HepG2 (cell line): ENCODE data around the gene RAD9A. TPM values are rescaled to one million over a fixed set of nuclear protein-coding genes. Genes with fewer than 3 reads are reported as not detected.
A peak's percentile ranks its signal among the peaks of the same experiment; 100 is the strongest.

Experiments
- ATF7 ChIP-seq, 2 experiments: fragments of 450-650 bp in 1 of 2; sonication (generic) in 1 of 2; formaldehyde crosslinking in 1 of 2; IDR thresholded peaks; 2 replicates each; pipeline versions ENCODE4 v1.4.0 to v1.6.1; 2016 to 2020; ENCODE audit warnings: antibody characterized with exemption in 1 of 2, mild to moderate bottlenecking in 1 of 2, missing genetic modification reagents in 1 of 2
- CAMTA2 ChIP-seq: sonication (generic); formaldehyde crosslinking; IDR thresholded peaks from 2 replicates; pipeline ENCODE4 v1.4.0; 2020; ENCODE audit warnings: mild to moderate bottlenecking, missing genetic modification reagents, borderline replicate concordance
- MZF1 ChIP-seq: sonication (generic); formaldehyde crosslinking; IDR thresholded peaks from 2 replicates; pipeline ENCODE4 v1.8.1; 2023; ENCODE audit warnings: mild to moderate bottlenecking, missing genetic modification reagents, borderline replicate concordance
- NR3C1 ChIP-seq: sonication (generic); formaldehyde crosslinking; IDR thresholded peaks from 2 replicates; pipeline ENCODE4 v1.4.0; 2020; ENCODE audit warnings: missing genetic modification reagents
- PATZ1 ChIP-seq: sonication (generic); formaldehyde crosslinking; IDR thresholded peaks from 2 replicates; pipeline ENCODE4 v1.4.0; 2020; ENCODE audit warnings: missing genetic modification reagents
- ZMAT3 ChIP-seq: sonication (generic); formaldehyde crosslinking; conservative IDR thresholded peaks from 2 replicates; pipeline ENCODE4 v1.7.0; 2021; ENCODE audit warnings: missing genetic modification reagents
- ZNF121 ChIP-seq: sonication (generic); formaldehyde crosslinking; IDR thresholded peaks from 2 replicates; pipeline ENCODE4 v1.5.0; 2020; ENCODE audit warnings: mild to moderate bottlenecking, missing genetic modification reagents
- ZNF143 ChIP-seq: sonication (generic); formaldehyde crosslinking; IDR thresholded peaks from 2 replicates; pipeline ENCODE4 v1.4.0; 2020; ENCODE audit warnings: missing genetic modification reagents
- polyA plus RNA-seq, 8 experiments: library from polyadenylated mRNA; depleted of rRNA in 3 of 8; stranded (reverse) in 7 of 8; unstranded in 1 of 8; fragments of >200 nt; fragmentation: Illumina TruSeq in 4 of 8; extraction: Trizol in 4 of 8; gene quantifications; 2 replicates each; pipeline versions ENCODE4 v1.2.1 to v1.2.3, GENCODE V29; 2011 to 2016; ENCODE audit warnings: low read depth in 4 of 8, missing spikeins in 1 of 8, mixed read lengths in 1 of 8; ENCODE audit not compliant: insufficient read depth in 1 of 8
- total RNA-seq, 5 experiments: library from RNA; depleted of rRNA; stranded (reverse); fragments of >200 nt; fragmentation: Illumina TruSeq; extraction: Trizol; gene quantifications; 2 replicates each; pipeline ENCODE4 v1.2.3, GENCODE V29; 2016; ENCODE audit warnings: low read depth in 1 of 5
- TF ChIP-seq, protein P1 (sequence below): sonication (generic); formaldehyde crosslinking; IDR thresholded peaks from 2 replicates; pipeline ENCODE4 v1.4.0; 2020; ENCODE audit warnings: missing genetic modification reagents
- TF ChIP-seq, protein P2 (sequence below): sonication (generic); formaldehyde crosslinking; IDR thresholded peaks from 2 replicates; pipeline ENCODE4 v1.8.0; 2022; ENCODE audit warnings: mild to moderate bottlenecking, missing genetic modification reagents, moderate library complexity
- TF ChIP-seq, protein P3 (sequence below): sonication (generic); formaldehyde crosslinking; IDR thresholded peaks from 2 replicates; pipeline ENCODE4 v1.5.1; 2020; ENCODE audit warnings: mild to moderate bottlenecking, missing genetic modification reagents, borderline replicate concordance

The RAD9A gene
- total and polyA plus RNA-seq, 2 of the 13 experiments (the other 11 are each of a cell fraction or from before 2014, with no cell fraction given): 10.1 to 15.7 TPM

DNA sequence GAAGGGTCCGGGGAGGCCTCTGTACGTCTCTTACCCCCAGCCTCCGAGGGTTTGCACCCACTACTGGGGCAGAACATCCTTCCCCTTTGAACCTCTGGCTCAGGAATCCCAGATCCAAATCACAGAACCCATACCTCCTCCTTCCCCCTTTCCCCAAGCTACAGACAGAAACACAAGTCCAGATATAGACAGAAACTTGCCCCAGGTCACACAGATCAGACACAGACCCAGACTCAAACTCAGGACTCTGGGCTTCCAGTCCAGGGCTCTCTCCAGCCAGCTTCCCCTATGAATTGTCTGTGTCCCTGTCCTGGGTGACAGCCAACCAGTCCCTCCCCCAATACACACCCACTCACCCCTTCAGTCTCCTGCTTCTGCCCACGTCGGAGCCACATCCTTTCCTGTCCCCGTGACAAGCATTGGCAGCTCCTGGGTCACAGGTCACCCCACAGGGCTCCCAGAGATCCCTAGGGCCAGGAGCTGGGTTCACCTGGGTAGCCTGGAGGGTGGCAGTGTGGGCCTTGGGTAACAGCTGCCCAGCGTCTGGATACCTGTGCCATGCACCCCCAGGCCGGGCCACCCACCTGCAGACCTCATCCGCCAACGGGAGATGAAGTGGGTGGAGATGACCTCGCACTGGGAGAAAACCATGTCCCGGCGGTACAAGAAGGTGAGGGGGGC, 12.9 kb downstream of the RAD9A start (continued):
- TF ChIP-seq, protein P1, sequence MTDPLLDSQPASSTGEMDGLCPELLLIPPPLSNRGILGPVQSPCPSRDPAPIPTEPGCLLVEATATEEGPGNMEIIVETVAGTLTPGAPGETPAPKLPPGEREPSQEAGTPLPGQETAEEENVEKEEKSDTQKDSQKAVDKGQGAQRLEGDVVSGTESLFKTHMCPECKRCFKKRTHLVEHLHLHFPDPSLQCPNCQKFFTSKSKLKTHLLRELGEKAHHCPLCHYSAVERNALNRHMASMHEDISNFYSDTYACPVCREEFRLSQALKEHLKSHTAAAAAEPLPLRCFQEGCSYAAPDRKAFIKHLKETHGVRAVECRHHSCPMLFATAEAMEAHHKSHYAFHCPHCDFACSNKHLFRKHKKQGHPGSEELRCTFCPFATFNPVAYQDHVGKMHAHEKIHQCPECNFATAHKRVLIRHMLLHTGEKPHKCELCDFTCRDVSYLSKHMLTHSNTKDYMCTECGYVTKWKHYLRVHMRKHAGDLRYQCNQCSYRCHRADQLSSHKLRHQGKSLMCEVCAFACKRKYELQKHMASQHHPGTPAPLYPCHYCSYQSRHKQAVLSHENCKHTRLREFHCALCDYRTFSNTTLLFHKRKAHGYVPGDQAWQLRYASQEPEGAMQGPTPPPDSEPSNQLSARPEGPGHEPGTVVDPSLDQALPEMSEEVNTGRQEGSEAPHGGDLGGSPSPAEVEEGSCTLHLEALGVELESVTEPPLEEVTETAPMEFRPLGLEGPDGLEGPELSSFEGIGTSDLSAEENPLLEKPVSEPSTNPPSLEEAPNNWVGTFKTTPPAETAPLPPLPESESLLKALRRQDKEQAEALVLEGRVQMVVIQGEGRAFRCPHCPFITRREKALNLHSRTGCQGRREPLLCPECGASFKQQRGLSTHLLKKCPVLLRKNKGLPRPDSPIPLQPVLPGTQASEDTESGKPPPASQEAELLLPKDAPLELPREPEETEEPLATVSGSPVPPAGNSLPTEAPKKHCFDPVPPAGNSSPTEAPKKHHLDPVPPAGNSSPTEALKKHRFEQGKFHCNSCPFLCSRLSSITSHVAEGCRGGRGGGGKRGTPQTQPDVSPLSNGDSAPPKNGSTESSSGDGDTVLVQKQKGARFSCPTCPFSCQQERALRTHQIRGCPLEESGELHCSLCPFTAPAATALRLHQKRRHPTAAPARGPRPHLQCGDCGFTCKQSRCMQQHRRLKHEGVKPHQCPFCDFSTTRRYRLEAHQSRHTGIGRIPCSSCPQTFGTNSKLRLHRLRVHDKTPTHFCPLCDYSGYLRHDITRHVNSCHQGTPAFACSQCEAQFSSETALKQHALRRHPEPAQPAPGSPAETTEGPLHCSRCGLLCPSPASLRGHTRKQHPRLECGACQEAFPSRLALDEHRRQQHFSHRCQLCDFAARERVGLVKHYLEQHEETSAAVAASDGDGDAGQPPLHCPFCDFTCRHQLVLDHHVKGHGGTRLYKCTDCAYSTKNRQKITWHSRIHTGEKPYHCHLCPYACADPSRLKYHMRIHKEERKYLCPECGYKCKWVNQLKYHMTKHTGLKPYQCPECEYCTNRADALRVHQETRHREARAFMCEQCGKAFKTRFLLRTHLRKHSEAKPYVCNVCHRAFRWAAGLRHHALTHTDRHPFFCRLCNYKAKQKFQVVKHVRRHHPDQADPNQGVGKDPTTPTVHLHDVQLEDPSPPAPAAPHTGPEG (CRISPR knock-in tag): no peak
- TF ChIP-seq MZF1: no peak
- TF ChIP-seq ATF7 (IDR thresholded peaks at IDR 0.05): no peak
- TF ChIP-seq ATF7 (CRISPR knock-in tag; IDR thresholded peaks at IDR 0.05): no peak
- TF ChIP-seq ZNF143: no peak
- TF ChIP-seq ZMAT3 (CRISPR knock-in tag): no peak
- no peak for TF ChIP-seq PATZ1 (CRISPR knock-in tag)
- no peak for TF ChIP-seq CAMTA2
- no peak for TF ChIP-seq NR3C1 (CRISPR knock-in tag)
- TF ChIP-seq ZNF121 (CRISPR knock-in tag): peak; percentile 71; the same call in 1 of the 2 replicates
- TF ChIP-seq, protein P2, sequence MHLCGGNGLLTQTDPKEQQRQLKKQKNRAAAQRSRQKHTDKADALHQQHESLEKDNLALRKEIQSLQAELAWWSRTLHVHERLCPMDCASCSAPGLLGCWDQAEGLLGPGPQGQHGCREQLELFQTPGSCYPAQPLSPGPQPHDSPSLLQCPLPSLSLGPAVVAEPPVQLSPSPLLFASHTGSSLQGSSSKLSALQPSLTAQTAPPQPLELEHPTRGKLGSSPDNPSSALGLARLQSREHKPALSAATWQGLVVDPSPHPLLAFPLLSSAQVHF (CRISPR knock-in tag): no peak
- TF ChIP-seq, protein P3, sequence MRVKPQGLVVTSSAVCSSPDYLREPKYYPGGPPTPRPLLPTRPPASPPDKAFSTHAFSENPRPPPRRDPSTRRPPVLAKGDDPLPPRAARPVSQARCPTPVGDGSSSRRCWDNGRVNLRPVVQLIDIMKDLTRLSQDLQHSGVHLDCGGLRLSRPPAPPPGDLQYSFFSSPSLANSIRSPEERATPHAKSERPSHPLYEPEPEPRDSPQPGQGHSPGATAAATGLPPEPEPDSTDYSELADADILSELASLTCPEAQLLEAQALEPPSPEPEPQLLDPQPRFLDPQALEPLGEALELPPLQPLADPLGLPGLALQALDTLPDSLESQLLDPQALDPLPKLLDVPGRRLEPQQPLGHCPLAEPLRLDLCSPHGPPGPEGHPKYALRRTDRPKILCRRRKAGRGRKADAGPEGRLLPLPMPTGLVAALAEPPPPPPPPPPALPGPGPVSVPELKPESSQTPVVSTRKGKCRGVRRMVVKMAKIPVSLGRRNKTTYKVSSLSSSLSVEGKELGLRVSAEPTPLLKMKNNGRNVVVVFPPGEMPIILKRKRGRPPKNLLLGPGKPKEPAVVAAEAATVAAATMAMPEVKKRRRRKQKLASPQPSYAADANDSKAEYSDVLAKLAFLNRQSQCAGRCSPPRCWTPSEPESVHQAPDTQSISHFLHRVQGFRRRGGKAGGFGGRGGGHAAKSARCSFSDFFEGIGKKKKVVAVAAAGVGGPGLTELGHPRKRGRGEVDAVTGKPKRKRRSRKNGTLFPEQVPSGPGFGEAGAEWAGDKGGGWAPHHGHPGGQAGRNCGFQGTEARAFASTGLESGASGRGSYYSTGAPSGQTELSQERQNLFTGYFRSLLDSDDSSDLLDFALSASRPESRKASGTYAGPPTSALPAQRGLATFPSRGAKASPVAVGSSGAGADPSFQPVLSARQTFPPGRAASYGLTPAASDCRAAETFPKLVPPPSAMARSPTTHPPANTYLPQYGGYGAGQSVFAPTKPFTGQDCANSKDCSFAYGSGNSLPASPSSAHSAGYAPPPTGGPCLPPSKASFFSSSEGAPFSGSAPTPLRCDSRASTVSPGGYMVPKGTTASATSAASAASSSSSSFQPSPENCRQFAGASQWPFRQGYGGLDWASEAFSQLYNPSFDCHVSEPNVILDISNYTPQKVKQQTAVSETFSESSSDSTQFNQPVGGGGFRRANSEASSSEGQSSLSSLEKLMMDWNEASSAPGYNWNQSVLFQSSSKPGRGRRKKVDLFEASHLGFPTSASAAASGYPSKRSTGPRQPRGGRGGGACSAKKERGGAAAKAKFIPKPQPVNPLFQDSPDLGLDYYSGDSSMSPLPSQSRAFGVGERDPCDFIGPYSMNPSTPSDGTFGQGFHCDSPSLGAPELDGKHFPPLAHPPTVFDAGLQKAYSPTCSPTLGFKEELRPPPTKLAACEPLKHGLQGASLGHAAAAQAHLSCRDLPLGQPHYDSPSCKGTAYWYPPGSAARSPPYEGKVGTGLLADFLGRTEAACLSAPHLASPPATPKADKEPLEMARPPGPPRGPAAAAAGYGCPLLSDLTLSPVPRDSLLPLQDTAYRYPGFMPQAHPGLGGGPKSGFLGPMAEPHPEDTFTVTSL (CRISPR knock-in tag): no peak
